ENCODE results near the gene ZNF24.

DNA sequence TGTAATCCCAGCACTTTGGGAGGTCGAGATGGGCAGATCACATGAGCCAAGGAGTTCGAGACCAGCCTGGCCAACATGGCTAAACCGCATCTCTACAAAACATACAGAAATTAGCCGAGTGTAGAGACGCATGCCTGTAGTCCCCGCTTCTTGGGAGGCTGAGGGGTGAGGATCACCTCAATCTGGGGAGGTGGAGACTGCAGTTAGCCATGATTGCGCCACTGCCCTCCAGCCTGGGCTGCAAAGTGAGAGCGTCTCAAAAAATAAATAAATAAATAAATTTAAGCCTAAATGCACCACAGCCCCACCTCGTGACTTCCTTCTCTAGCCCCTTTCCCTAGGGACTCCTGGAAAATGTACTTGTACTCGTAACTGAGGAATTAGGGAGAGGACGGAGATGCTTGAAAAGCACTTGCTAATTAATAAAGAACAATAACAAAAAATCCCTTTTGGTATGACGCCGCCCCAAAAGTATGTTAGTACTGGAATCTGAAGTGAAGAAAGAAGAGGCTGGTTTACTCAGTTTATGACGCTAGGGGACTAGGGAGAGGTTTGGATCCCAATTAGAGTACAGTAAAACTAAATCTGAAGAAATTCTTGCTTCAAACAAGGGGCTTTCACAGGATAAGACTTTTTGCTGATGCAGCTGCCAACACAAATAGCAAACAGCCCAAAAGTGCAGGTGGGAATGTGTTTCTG lies 33.8 kb upstream of the ZNF24 start:
- TF ChIP-seq, protein P1, sequence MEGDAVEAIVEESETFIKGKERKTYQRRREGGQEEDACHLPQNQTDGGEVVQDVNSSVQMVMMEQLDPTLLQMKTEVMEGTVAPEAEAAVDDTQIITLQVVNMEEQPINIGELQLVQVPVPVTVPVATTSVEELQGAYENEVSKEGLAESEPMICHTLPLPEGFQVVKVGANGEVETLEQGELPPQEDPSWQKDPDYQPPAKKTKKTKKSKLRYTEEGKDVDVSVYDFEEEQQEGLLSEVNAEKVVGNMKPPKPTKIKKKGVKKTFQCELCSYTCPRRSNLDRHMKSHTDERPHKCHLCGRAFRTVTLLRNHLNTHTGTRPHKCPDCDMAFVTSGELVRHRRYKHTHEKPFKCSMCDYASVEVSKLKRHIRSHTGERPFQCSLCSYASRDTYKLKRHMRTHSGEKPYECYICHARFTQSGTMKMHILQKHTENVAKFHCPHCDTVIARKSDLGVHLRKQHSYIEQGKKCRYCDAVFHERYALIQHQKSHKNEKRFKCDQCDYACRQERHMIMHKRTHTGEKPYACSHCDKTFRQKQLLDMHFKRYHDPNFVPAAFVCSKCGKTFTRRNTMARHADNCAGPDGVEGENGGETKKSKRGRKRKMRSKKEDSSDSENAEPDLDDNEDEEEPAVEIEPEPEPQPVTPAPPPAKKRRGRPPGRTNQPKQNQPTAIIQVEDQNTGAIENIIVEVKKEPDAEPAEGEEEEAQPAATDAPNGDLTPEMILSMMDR (IDR thresholded peaks at IDR 0.05), result no peak
- TF ChIP-seq POLR2A (IDR thresholded peaks at IDR 0.05), result no peak
- TF ChIP-seq EP300 (IDR thresholded peaks at IDR 0.05), result no peak

Data from ovary (tissue), 3 donors.